OCI-LY1 (cell line): Measurements from ENCODE around the gene MEAK7.

Experiments used
- H2AFZ ChIP-seq: fragments of 200-600 bp; sonication (generic), shearing (Covaris generic); 2 replicates; pipeline ENCODE4 v1.6.0; 2014; ENCODE audit warnings: antibody characterized with exemption, mild to moderate bottlenecking, low read length
- H3F3A ChIP-seq: fragments of 200-600 bp; sonication (generic), shearing (Covaris generic); 2 replicates; pipeline ENCODE4 v1.6.0; 2014; ENCODE audit warnings: mild to moderate bottlenecking, antibody characterized with exemption, low read length, moderate library complexity; ENCODE audit not compliant: insufficient read depth
- H3K27ac ChIP-seq: fragments of 200-600 bp; sonication (generic); 2 replicates; pipeline ENCODE4 v1.5.1; 2014; ENCODE audit warnings: low read length, mixed run types, mild to moderate bottlenecking, low read depth; ENCODE audit not compliant: poor library complexity, severe bottlenecking
- H3K27me3 ChIP-seq: fragments of 200-600 bp; sonication (generic); 2 replicates; pipeline ENCODE4 v1.6.0; 2014; ENCODE audit warnings: antibody characterized with exemption, mild to moderate bottlenecking, low read length, moderate library complexity; ENCODE audit not compliant: insufficient read depth
- H3K36me3 ChIP-seq: fragments of 200-600 bp; sonication (generic); 2 replicates; pipeline ENCODE4 v1.6.1; 2014; ENCODE audit warnings: mild to moderate bottlenecking, antibody characterized with exemption, low read length, moderate library complexity, mixed read lengths; ENCODE audit not compliant: insufficient read depth
- H3K4me1 ChIP-seq: fragments of 200-600 bp; sonication (generic); 2 replicates; pipeline ENCODE4 v1.5.1; 2014; ENCODE audit warnings: mild to moderate bottlenecking, low read length, moderate library complexity; ENCODE audit not compliant: insufficient read depth, severe bottlenecking
- H3K4me2 ChIP-seq: fragments of 200-600 bp; sonication (generic), shearing (Covaris generic); 2 replicates; pipeline ENCODE4 v1.6.1; 2014; ENCODE audit warnings: low read length
- H3K4me3 ChIP-seq: fragments of 200-600 bp; sonication (generic); 2 replicates; pipeline ENCODE4 v1.5.1; 2014; ENCODE audit warnings: low read length, low read depth, mild to moderate bottlenecking, mixed read lengths; ENCODE audit not compliant: poor library complexity, severe bottlenecking
- H3K79me2 ChIP-seq: fragments of 200-600 bp; shearing (Covaris generic); 2 replicates; pipeline ENCODE4 v1.6.1; 2016; ENCODE audit warnings: mixed run types, low read length, mixed read lengths; ENCODE audit not compliant: insufficient read depth
- H3K9ac ChIP-seq: fragments of 200-600 bp; sonication (generic), shearing (Covaris generic); 2 replicates; pipeline ENCODE4 v1.6.1; 2014; ENCODE audit warnings: mild to moderate bottlenecking, low read length, mixed read lengths
- H3K9me2 ChIP-seq: fragments of 200-600 bp; sonication (generic), shearing (Covaris generic); 2 replicates; pipeline ENCODE4 v1.6.1; 2014; ENCODE audit warnings: low read depth, mild to moderate bottlenecking, low read length, mixed read lengths
- H3K9me3 ChIP-seq: fragments of 200-600 bp; shearing (Covaris generic); 2 replicates; pipeline ENCODE4 v1.6.1; 2014; ENCODE audit warnings: low read length, mixed read lengths
- H4K20me1 ChIP-seq: fragments of 200-600 bp; sonication (generic), shearing (Covaris generic); 2 replicates; pipeline ENCODE4 v1.6.0; 2016; ENCODE audit warnings: mild to moderate bottlenecking, low read length; ENCODE audit not compliant: insufficient read depth
- EZH2 ChIP-seq: fragments of 200-600 bp; sonication (generic), shearing (Covaris generic); IDR thresholded peaks from 2 replicates; pipeline ENCODE4 v1.8.0; 2017; ENCODE audit warnings: borderline replicate concordance, mixed run types, mild to moderate bottlenecking, antibody characterized with exemption, low read length, moderate library complexity, mixed read lengths
- TF ChIP-seq, protein P1 (sequence below): fragments of 200-600 bp; sonication (generic), shearing (Covaris generic); IDR thresholded peaks from 2 replicates; pipeline ENCODE4 v1.5.1; 2017; ENCODE audit warnings: mild to moderate bottlenecking, antibody characterized with exemption, low read length, moderate library complexity, mixed read lengths

The MEAK7 gene

DNA sequence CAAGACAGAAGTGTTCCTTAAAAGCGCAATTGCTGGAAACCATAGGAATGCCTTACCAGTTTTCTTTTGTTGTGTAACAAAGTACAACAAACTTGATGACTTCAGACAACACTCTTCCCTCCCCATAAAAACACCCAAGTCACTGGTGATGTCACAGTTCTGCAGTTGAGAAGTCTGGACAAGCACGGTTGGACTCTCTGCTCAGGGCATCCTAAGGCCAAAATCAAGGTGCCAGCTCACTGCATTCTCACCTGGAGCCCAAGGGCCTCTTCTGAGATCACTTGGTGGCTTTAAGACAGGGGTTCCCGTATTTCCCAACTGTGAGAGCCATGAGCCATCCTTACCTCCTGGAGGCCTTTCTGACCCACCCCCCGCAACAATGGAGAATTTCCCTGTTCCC lies 45.6 kb upstream of the MEAK7 start:
- Histone ChIP-seq H3K9me3 (no peaks in the 10 kb centered on the region), H4K20me1 (no peaks in the 10 kb centered on the region), H3K36me3 (no peaks in the 10 kb centered on the region), H3K27me3 (peaks cover 9% of the 10 kb centered on the region; the same call in 1 of the 2 replicates), H2AFZ (no peak overlapping the region), H3K4me3 (no peak overlapping the region), H3K4me2 (no peak overlapping the region), H3K79me2 (no peaks in the 10 kb centered on the region), H3K27ac (no peak overlapping the region), H3K9ac (no peak overlapping the region), H3K9me2 (no peaks in the 10 kb centered on the region), H3F3A (no peaks in the 10 kb centered on the region), H3K4me1 (peaks cover 14% of the 10 kb centered on the region)
- no peak for TF ChIP-seq EZH2
- TF ChIP-seq, protein P1, sequence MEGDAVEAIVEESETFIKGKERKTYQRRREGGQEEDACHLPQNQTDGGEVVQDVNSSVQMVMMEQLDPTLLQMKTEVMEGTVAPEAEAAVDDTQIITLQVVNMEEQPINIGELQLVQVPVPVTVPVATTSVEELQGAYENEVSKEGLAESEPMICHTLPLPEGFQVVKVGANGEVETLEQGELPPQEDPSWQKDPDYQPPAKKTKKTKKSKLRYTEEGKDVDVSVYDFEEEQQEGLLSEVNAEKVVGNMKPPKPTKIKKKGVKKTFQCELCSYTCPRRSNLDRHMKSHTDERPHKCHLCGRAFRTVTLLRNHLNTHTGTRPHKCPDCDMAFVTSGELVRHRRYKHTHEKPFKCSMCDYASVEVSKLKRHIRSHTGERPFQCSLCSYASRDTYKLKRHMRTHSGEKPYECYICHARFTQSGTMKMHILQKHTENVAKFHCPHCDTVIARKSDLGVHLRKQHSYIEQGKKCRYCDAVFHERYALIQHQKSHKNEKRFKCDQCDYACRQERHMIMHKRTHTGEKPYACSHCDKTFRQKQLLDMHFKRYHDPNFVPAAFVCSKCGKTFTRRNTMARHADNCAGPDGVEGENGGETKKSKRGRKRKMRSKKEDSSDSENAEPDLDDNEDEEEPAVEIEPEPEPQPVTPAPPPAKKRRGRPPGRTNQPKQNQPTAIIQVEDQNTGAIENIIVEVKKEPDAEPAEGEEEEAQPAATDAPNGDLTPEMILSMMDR: no peak

GRCh38 chr16:84548971-84549844 lies 44.7 kb upstream of the MEAK7 start:
- Histone ChIP-seq H3K4me3 (no peak overlapping the region), H3K9me2 (no peaks in the 10 kb centered on the region), H3K4me1 (peaks cover 14% of the 10 kb centered on the region), H3K9ac (no peak overlapping the region), H3K27me3 (peaks cover 9% of the 10 kb centered on the region; the same call in 1 of the 2 replicates), H3K4me2 (peak overlapping the region; percentile 21; the same call in 1 of the 2 replicates), H3F3A (no peaks in the 10 kb centered on the region), H3K27ac (no peak overlapping the region), H4K20me1 (no peaks in the 10 kb centered on the region), H2AFZ (no peak overlapping the region), H3K79me2 (no peaks in the 10 kb centered on the region), H3K9me3 (no peaks in the 10 kb centered on the region), H3K36me3 (no peaks in the 10 kb centered on the region)
- TF ChIP-seq, protein P1: peak; percentile 6; the same call in 1 of the 2 replicates
- no peak for TF ChIP-seq EZH2

DNA sequence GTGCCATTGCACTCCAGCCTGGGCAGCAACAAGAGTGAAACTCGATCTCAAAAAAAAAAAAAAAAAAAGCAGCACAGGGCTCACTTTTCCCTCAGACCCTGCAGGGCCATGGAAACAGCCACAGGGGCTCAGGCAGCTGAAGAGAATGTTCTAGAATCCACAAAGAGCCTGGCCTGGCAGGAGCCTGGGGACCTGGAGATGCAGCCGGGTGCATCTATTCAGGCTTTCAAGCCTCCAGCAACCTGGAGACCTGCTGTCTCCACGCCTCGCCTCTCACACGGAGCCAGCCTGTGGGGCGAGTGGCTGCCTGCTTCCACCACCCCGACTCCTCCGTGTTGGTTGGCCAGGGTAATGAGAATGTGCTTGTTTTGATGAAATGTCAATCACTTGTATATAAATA lies 44.0 kb upstream of the MEAK7 start:
- Histone ChIP-seq H3K4me3 (no peak overlapping the region), H3F3A (no peaks in the 10 kb centered on the region), H3K27ac (no peak overlapping the region), H3K4me1 (peaks cover 14% of the 10 kb centered on the region), H3K9me2 (no peaks in the 10 kb centered on the region), H3K79me2 (no peaks in the 10 kb centered on the region), H3K9ac (no peak overlapping the region), H3K27me3 (peaks cover 5% of the 10 kb centered on the region; the same call in 1 of the 2 replicates), H2AFZ (no peak overlapping the region), H3K9me3 (no peaks in the 10 kb centered on the region), H3K36me3 (no peaks in the 10 kb centered on the region), H4K20me1 (no peaks in the 10 kb centered on the region), H3K4me2 (no peak overlapping the region)
- TF ChIP-seq EZH2: no peak
- TF ChIP-seq, protein P1: no peak
